NCI-H187 treated with DMSO at 0.1 percent for 48 hours (cell line): ENCODE data around the gene CMPK2.

Experiments
- DNase-seq: peaks from one replicate; lab custom pipeline; 2025; lab: John Stamatoyannopoulos, UW

Gene CMPK2

GRCh38 chr2:6810961-6811360 lies 54.7 kb downstream of the CMPK2 start:
- DNase-seq: no peak

GRCh38 chr2:6808426-6808825 lies 57.3 kb downstream of the CMPK2 start:
- DNase-seq: no peak

- no peak for DNase-seq
Observed at GRCh38 chr2:6806604-6807003, 59.1 kb downstream of the CMPK2 start.

- DNase-seq: no peak
Observed at GRCh38 chr2:6800553-6800952, 65.2 kb downstream of the CMPK2 start.
